ENCODE data around the gene CTF1. TPM values are rescaled to one million over a fixed set of nuclear protein-coding genes. Genes with fewer than 3 reads are reported as not detected.

The CTF1 gene
- total RNA-seq, 1 donor from 2014 or later: 5.2 TPM

DNA sequence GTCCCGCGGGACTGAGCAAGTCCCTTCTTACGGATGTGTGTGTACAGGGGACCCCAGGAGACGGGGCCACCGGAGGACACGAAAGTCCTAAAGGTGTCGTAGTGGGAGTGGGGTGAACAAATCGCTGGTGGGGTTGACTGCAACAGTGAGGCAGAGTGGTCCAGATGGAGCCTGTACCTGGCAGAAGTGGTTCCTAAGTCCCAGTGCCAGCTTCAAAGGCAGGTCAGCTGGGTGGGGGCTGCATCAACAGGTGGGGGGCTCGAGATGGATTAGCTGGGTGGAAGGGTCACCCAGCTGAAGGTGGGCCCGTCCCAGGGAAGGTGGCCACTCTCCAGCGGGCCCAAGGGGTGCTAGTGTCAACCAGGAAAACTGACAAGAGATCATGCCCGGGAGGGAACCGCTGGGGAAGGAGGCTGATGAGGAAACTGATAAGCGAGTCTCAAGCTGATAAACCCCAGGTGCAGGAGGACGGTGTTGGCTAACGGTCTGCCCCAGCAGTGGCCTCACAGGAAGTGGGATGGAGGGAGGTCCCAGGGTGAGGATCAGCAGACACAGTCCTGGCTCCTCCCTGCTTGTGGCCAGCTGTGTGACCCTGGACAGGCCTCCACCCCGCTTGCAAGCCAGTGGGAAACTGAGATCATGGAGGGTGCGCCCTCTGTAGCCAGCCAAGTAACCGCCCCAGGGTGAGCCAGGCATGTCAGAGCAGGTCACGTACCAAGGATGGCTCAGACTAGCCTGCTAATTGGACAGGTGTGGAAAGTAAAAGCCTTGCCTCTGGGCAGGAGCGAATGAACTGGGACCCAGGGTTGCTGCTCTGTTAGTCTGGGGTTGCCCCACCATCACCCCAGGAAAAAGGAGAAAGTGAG lies 53.5 kb downstream of the CTF1 start:
- H3K4me1 ChIP-seq (ENCODE audit: insufficient read depth, low read length): peaks cover 19% of the 10 kb centered on the region
- FAIRE-seq: no peak
- Mint-ChIP-seq H3K27ac (ENCODE audit: unreplicated experiment) (peak overlapping the region; percentile 82), H3K9me3 (ENCODE audit: unreplicated experiment) (no peaks in the 10 kb centered on the region), H3K36me3 (ENCODE audit: low read depth, unreplicated experiment) (peaks cover 2% of the 10 kb centered on the region), H3K27me3 (ENCODE audit: low read depth, unreplicated experiment) (no peaks in the 10 kb centered on the region), H3K4me3 (ENCODE audit: unreplicated experiment) (peak overlapping the region; percentile 92), H3K4me1 (ENCODE audit: low read depth, unreplicated experiment) (peaks cover 2% of the 10 kb centered on the region)
- H3K27ac ChIP-seq (ENCODE audit: low read depth, low read length): no peak overlapping the region
- peaks cover 18% of the 10 kb centered on the region for H4K20me1 ChIP-seq (ENCODE audit: insufficient read depth, low read length)
- H3K4me2 ChIP-seq (ENCODE audit: low read length): peak overlapping the region; percentile 100
- H3K9me3 ChIP-seq (ENCODE audit: insufficient read depth, low read depth, low read length): no peaks in the 10 kb centered on the region
- peak overlapping the region; percentile 80 for H3K4me3 ChIP-seq (ENCODE audit: insufficient read depth, low read depth, low read length)
- no peak overlapping the region for H2AFZ ChIP-seq (ENCODE audit: low read depth, low read length)
- no peaks in the 10 kb centered on the region for H3K27me3 ChIP-seq (ENCODE audit: insufficient read depth, low read length)
- H3K36me3 ChIP-seq (ENCODE audit: insufficient read depth, low read length): peaks cover 2% of the 10 kb centered on the region
- H3K9ac ChIP-seq (ENCODE audit: low read length): peak overlapping the region; percentile 87
- peak; percentile 56 for DNase-seq (ENCODE audit: low read depth)
- TF ChIP-seq EZH2 (IDR thresholded peaks at IDR 0.05; ENCODE audit: insufficient read depth, low read length): no peak
- TF ChIP-seq CTCF (IDR thresholded peaks at IDR 0.05; ENCODE audit: insufficient read depth, low read depth, low read length): no peak
- H3K79me2 ChIP-seq (ENCODE audit: insufficient read depth, low read length): no peaks in the 10 kb centered on the region

- no peak overlapping the region for H3K27ac Mint-ChIP-seq (ENCODE audit: unreplicated experiment)
- Histone ChIP-seq H3K79me2 (ENCODE audit: insufficient read depth, low read length) (no peaks in the 10 kb centered on the region), H3K9me3 (ENCODE audit: insufficient read depth, low read depth, low read length) (no peaks in the 10 kb centered on the region), H3K36me3 (ENCODE audit: insufficient read depth, low read length) (no peaks in the 10 kb centered on the region), H3K27me3 (ENCODE audit: insufficient read depth, low read length) (no peaks in the 10 kb centered on the region), H3K27ac (ENCODE audit: low read depth, low read length) (no peak overlapping the region), H3K4me1 (ENCODE audit: insufficient read depth, low read length) (peaks cover 19% of the 10 kb centered on the region), H4K20me1 (ENCODE audit: insufficient read depth, low read length) (peaks cover 17% of the 10 kb centered on the region), H3K4me2 (ENCODE audit: low read length) (peak overlapping the region; percentile 100), H3K9ac (ENCODE audit: low read length) (peak overlapping the region; percentile 87), H3K4me3 (ENCODE audit: insufficient read depth, low read depth, low read length) (no peak overlapping the region), H2AFZ (ENCODE audit: low read depth, low read length) (no peak overlapping the region)
- H3K9me3 Mint-ChIP-seq (ENCODE audit: unreplicated experiment): no peaks in the 10 kb centered on the region
- TF ChIP-seq CTCF (IDR thresholded peaks at IDR 0.05; ENCODE audit: insufficient read depth, low read depth, low read length) (no peak), EZH2 (IDR thresholded peaks at IDR 0.05; ENCODE audit: insufficient read depth, low read length) (no peak)
- no peaks in the 10 kb centered on the region for H3K27me3 Mint-ChIP-seq (ENCODE audit: low read depth, unreplicated experiment)
- peaks cover 2% of the 10 kb centered on the region for H3K36me3 Mint-ChIP-seq (ENCODE audit: low read depth, unreplicated experiment)
- FAIRE-seq (no peak), DNase-seq (ENCODE audit: low read depth) (no peak)
- peaks cover 2% of the 10 kb centered on the region for H3K4me1 Mint-ChIP-seq (ENCODE audit: low read depth, unreplicated experiment)
- H3K4me3 Mint-ChIP-seq (ENCODE audit: unreplicated experiment): peak overlapping the region; percentile 92
These were observed 54.2 kb downstream of the CTF1 start for GRCh38 chr16:30950516-30951065.

DNA sequence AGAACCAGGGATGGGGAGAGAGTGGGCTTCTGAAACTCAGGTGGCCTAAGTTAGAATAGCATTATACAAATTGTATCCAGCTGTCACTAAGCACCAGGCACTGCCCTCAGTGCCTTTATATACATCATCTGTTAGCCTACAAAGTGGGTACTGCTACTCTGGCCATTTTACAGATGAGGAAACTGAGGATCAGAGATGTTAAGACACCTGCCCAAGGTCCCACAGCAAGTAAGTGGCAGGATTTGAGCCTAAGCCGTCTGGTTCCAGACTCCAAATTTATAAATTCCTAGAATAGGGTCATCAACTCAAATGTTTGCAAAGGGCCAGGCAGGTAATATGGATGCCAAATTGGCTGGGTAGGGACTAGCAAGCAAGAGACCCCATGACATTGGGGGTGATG lies 54.8 kb downstream of the CTF1 start:
- TF ChIP-seq EZH2 (IDR thresholded peaks at IDR 0.05; ENCODE audit: insufficient read depth, low read length) (no peak), CTCF (IDR thresholded peaks at IDR 0.05; ENCODE audit: insufficient read depth, low read depth, low read length) (no peak)
- no peaks in the 10 kb centered on the region for H3K27me3 Mint-ChIP-seq (ENCODE audit: low read depth, unreplicated experiment)
- H3K9me3 Mint-ChIP-seq (ENCODE audit: unreplicated experiment): no peaks in the 10 kb centered on the region
- H4K20me1 ChIP-seq (ENCODE audit: insufficient read depth, low read length): peaks cover 14% of the 10 kb centered on the region
- DNase-seq (ENCODE audit: low read depth) (no peak), FAIRE-seq (no peak)
- no peak overlapping the region for H3K27ac ChIP-seq (ENCODE audit: low read depth, low read length)
- H3K4me1 Mint-ChIP-seq (ENCODE audit: low read depth, unreplicated experiment): peaks cover 2% of the 10 kb centered on the region
- H3K9me3 ChIP-seq (ENCODE audit: insufficient read depth, low read depth, low read length): no peaks in the 10 kb centered on the region
- H3K4me3 ChIP-seq (ENCODE audit: insufficient read depth, low read depth, low read length): no peak overlapping the region
- H2AFZ ChIP-seq (ENCODE audit: low read depth, low read length): no peak overlapping the region
- no peak overlapping the region for H3K9ac ChIP-seq (ENCODE audit: low read length)
- H3K27me3 ChIP-seq (ENCODE audit: insufficient read depth, low read length): no peaks in the 10 kb centered on the region
- no peak overlapping the region for H3K27ac Mint-ChIP-seq (ENCODE audit: unreplicated experiment)
- no peak overlapping the region for H3K4me2 ChIP-seq (ENCODE audit: low read length)
- H3K36me3 Mint-ChIP-seq (ENCODE audit: low read depth, unreplicated experiment): no peaks in the 10 kb centered on the region
- H3K4me3 Mint-ChIP-seq (ENCODE audit: unreplicated experiment): no peak overlapping the region
- peaks cover 19% of the 10 kb centered on the region for H3K4me1 ChIP-seq (ENCODE audit: insufficient read depth, low read length)
- H3K36me3 ChIP-seq (ENCODE audit: insufficient read depth, low read length): no peaks in the 10 kb centered on the region
- H3K79me2 ChIP-seq (ENCODE audit: insufficient read depth, low read length): no peaks in the 10 kb centered on the region
